Esophagus muscularis mucosa (tissue), 4 donors: ENCODE data around the gene CTCF.

Source experiments
- CTCF ChIP-seq, 3 experiments: fragments of 200-600 bp in 2 of 3; fragments of 450-650 bp in 1 of 3; sonication (generic) in 2 of 3; IDR thresholded peaks; one replicate each; pipeline ENCODE4 v1.5.1; 2017 to 2019; ENCODE audit warnings: antibody characterized with exemption in 3 of 3, mild to moderate bottlenecking in 2 of 3, moderate library complexity in 1 of 3
- EP300 ChIP-seq: sonication (generic); formaldehyde crosslinking; IDR thresholded peaks from one replicate; pipeline ENCODE4 v1.6.1; 2017; ENCODE audit warnings: antibody characterized with exemption
- POLR2A ChIP-seq: fragments of 450-650 bp; IDR thresholded peaks from one replicate; pipeline ENCODE4 v1.6.1; 2017; ENCODE audit warnings: antibody characterized with exemption, moderate library complexity, mild to moderate bottlenecking, low read depth

GRCh38 chr16:67632415-67633172, 70.3 kb downstream of the CTCF start:
- TF ChIP-seq CTCF (IDR thresholded peaks at IDR 0.05) (no peak), POLR2A (no peak), EP300 (no peak)
